ENCODE measurements around the gene EXD3.

Gene EXD3

GRCh38 chr9:137326445-137327065 is 96.4 kb downstream of the EXD3 start:
- TF ChIP-seq CTCF (IDR thresholded peaks at IDR 0.05; ENCODE audit: low read depth, low read length) = no peak
- DNase-seq (ENCODE audit: extremely low read depth, low read depth) = no peak

GRCh38 chr9:137325799-137326198 is 97.2 kb downstream of the EXD3 start:
- no peak for TF ChIP-seq CTCF (IDR thresholded peaks at IDR 0.05; ENCODE audit: low read depth, low read length)

GRCh38 chr9:137325124-137325523 is 97.8 kb downstream of the EXD3 start:
- no peak for TF ChIP-seq CTCF (IDR thresholded peaks at IDR 0.05; ENCODE audit: low read depth, low read length)
- DNase-seq (ENCODE audit: extremely low read depth, low read depth) = no peak

More at GRCh38 chr9:137325799-137326198, 97.2 kb downstream of the EXD3 start:
- no peak for DNase-seq (ENCODE audit: extremely low read depth, low read depth)

GRCh38 chr9:137323531-137324331 is 99.2 kb downstream of the EXD3 start:
- no peak for TF ChIP-seq CTCF (IDR thresholded peaks at IDR 0.05; ENCODE audit: low read depth, low read length)
- no peak for DNase-seq (ENCODE audit: extremely low read depth, low read depth)

GRCh38 chr9:137321726-137322361 is 101.1 kb downstream of the EXD3 start:
- no peak for TF ChIP-seq CTCF (IDR thresholded peaks at IDR 0.05; ENCODE audit: low read depth, low read length)

GRCh38 chr9:137320555-137321384 is 102.2 kb downstream of the EXD3 start:
- no peak for DNase-seq (ENCODE audit: extremely low read depth, low read depth)
- TF ChIP-seq CTCF (IDR thresholded peaks at IDR 0.05; ENCODE audit: low read depth, low read length) = no peak

More at GRCh38 chr9:137321726-137322361, 101.1 kb downstream of the EXD3 start:
- DNase-seq (ENCODE audit: extremely low read depth, low read depth) = no peak
